HG03025 (cell line): Measurements from ENCODE around the gene CHCHD2.
"Not testable (repeated sequence)": the region's sequence is repeated elsewhere in the genome, so short reads cannot be mapped to it uniquely, and the experiment has no call there.

Experiments
- ATAC-seq: cut with Tn5 transposase; IDR thresholded peaks from one replicate; pipeline ENCODE4 v1.9.1; 2021; ENCODE audit warnings: mild to moderate bottlenecking, moderate library complexity; ENCODE audit not compliant: unreplicated experiment, low FRiP score

CHCHD2 gene

GRCh38 chr7:56106108-56107073 lies at the start of gene CHCHD2:
Gene CHCHD2, minus strand, starts transcription at chr7:56106476. Its CDS starts 63 bp downstream, at chr7:56106413.
- ATAC-seq: peak; percentile 99

- ATAC-seq: not testable (repeated sequence)
Measured at GRCh38 chr7:56131062-56131461, 24.8 kb upstream of the CHCHD2 start.

- ATAC-seq: no peak
Measured at GRCh38 chr7:56127241-56127975, 21.1 kb upstream of the CHCHD2 start.

GRCh38 chr7:56125831-56126230 lies 19.6 kb upstream of the CHCHD2 start:
- no peak for ATAC-seq

GRCh38 chr7:56124981-56125380 lies 18.7 kb upstream of the CHCHD2 start:
- ATAC-seq: no peak

- no peak for ATAC-seq
Measured at GRCh38 chr7:56121440-56121839, 15.2 kb upstream of the CHCHD2 start.

GRCh38 chr7:56115852-56116538 lies 9.7 kb upstream of the CHCHD2 start, which contains the start of gene NUPR2:
Gene NUPR2, minus strand, starts transcription at chr7:56116417. Its CDS starts 103 bp downstream, at chr7:56116314.
- no peak for ATAC-seq

GRCh38 chr7:56112244-56112643 lies 6.0 kb upstream of the CHCHD2 start:
- ATAC-seq: not testable (repeated sequence)

GRCh38 chr7:56110611-56111010 lies 4.3 kb upstream of the CHCHD2 start:
- ATAC-seq: no peak

- no peak for ATAC-seq
Measured at GRCh38 chr7:56107954-56108258, 1.6 kb upstream of the CHCHD2 start.

GRCh38 chr7:56105508-56105907 lies 768 bp downstream of the CHCHD2 start:
- ATAC-seq: no peak

- ATAC-seq: not testable (repeated sequence)
Measured at GRCh38 chr7:56104138-56104537, 2.1 kb downstream of the CHCHD2 start.

GRCh38 chr7:56099653-56100052 lies 6.6 kb downstream of the CHCHD2 start:
- ATAC-seq: no peak

GRCh38 chr7:56098187-56099008 lies 7.9 kb downstream of the CHCHD2 start:
- ATAC-seq: not testable (repeated sequence)

- no peak for ATAC-seq
Measured at GRCh38 chr7:56097700-56098099, 8.6 kb downstream of the CHCHD2 start.

- ATAC-seq: no peak
Measured at GRCh38 chr7:56092789-56093531, 13.3 kb downstream of the CHCHD2 start, which contains the start of gene PHKG1. Gene PHKG1, minus strand, starts transcription at chr7:56092952. Its CDS starts 4,011 bp downstream, at chr7:56088941.

- not testable (repeated sequence) for ATAC-seq
Measured at GRCh38 chr7:56092388-56092787, 13.9 kb downstream of the CHCHD2 start.

- ATAC-seq: no peak
Measured at GRCh38 chr7:56091591-56091990, 14.7 kb downstream of the CHCHD2 start.

- no peak for ATAC-seq
Measured at GRCh38 chr7:56087445-56087844, 18.8 kb downstream of the CHCHD2 start.
